H1 (cell line): Measurements from ENCODE around the gene AFAP1L1. TPM values are rescaled to one million over a fixed set of nuclear protein-coding genes. Genes with fewer than 3 reads are reported as not detected.

Experiments used
- CTCF ChIA-PET: fragments of 300-600 bp; sonication (Branson Sonifier 250); formaldehyde crosslinking; loops from one replicate; lab custom pipeline; 2021; ENCODE audit not compliant: partially characterized antibody; lab: Charles Lee
- POLR2A ChIA-PET: fragments of 300-600 bp; sonication (Branson Sonifier 250); formaldehyde crosslinking; loops from one replicate; lab custom pipeline; 2021; ENCODE audit warnings: inconsistent platforms; ENCODE audit not compliant: partially characterized antibody; lab: Charles Lee
- DNase-seq, 2 experiments: peaks; one replicate each; pipeline versions ENCODE4 v3.0.0 to v3.0.0-alpha.2; 2010 to 2022; ENCODE audit warnings: low spot score in 2 of 2, low read depth in 1 of 2, mixed read lengths in 1 of 2
- FAIRE-seq: peaks from 2 replicates; lab custom pipeline; 2011; peaks lifted over from hg19 to GRCh38; lab: Jason Lieb, UNC
- H2AFZ ChIP-seq: 2 replicates; pipeline ENCODE4 v1.8.1; 2012; ENCODE audit warnings: low read length, inconsistent platforms
- H2AK5ac ChIP-seq: 2 replicates; pipeline ENCODE4 v1.6.1; 2013; ENCODE audit warnings: low read depth, low read length
- H2BK120ac ChIP-seq: replicated peaks from 2 replicates; pipeline ENCODE3; 2013; ENCODE audit warnings: low read depth, low read length, inconsistent platforms
- H2BK12ac ChIP-seq: 2 replicates; pipeline ENCODE4 v1.6.1; 2013; ENCODE audit warnings: low read depth, low read length
- H2BK15ac ChIP-seq: 2 replicates; pipeline ENCODE4 v1.6.1; 2013; ENCODE audit warnings: low read length
- H2BK20ac ChIP-seq: 2 replicates; pipeline ENCODE4 v1.6.1; 2013; ENCODE audit warnings: low read length
- H2BK5ac ChIP-seq: 2 replicates; pipeline ENCODE4 v1.6.1; 2013; ENCODE audit warnings: low read depth, low read length
- H3K14ac ChIP-seq: 2 replicates; pipeline ENCODE4 v1.6.1; 2013; ENCODE audit warnings: inconsistent platforms; ENCODE audit not compliant: insufficient read length
- H3K18ac ChIP-seq: 2 replicates; pipeline ENCODE4 v1.6.1; 2013; ENCODE audit warnings: low read length; ENCODE audit errors: extremely low read depth
- H3K23ac ChIP-seq: 2 replicates; pipeline ENCODE4 v1.6.1; 2013; ENCODE audit warnings: inconsistent platforms; ENCODE audit not compliant: insufficient read length
- H3K23me2 ChIP-seq: 2 replicates; pipeline ENCODE4 v1.6.1; 2013; ENCODE audit warnings: low read depth, low read length
- H3K27ac ChIP-seq: 2 replicates; pipeline ENCODE4 v1.6.1; 2011; ENCODE audit warnings: low read depth, low read length, inconsistent platforms
- H3K27me3 ChIP-seq, 4 experiments: replicated peaks in 1 of 4; 1 replicate in 1 of 4; 2 replicates in 3 of 4; pipeline versions ENCODE4 v1.6.1 to v1.8.1; 2011 to 2013; ENCODE audit warnings: low read length in 3 of 4, mild to moderate bottlenecking in 3 of 4, inconsistent platforms in 2 of 4, mixed read lengths in 2 of 4, moderate library complexity in 1 of 4; ENCODE audit not compliant: control insufficient read depth in 3 of 4, insufficient read depth in 3 of 4; ENCODE audit errors: extremely low read depth in 1 of 4
- H3K36me3 ChIP-seq, 4 experiments: 2 replicates each; pipeline versions ENCODE4 v1.6.1 to v1.8.1; 2011 to 2013; ENCODE audit warnings: mild to moderate bottlenecking in 4 of 4, low read length in 3 of 4, moderate library complexity in 2 of 4, control low read depth in 1 of 4, inconsistent platforms in 1 of 4; ENCODE audit not compliant: insufficient read depth in 4 of 4, control insufficient read depth in 2 of 4
- H3K4ac ChIP-seq: replicated peaks from 2 replicates; pipeline ENCODE3; 2013; ENCODE audit warnings: low read length, low read depth, mixed read lengths, inconsistent platforms; ENCODE audit not compliant: insufficient read length
- H3K4me1 ChIP-seq, 4 experiments: replicated peaks in 1 of 4; 1 replicate in 1 of 4; 2 replicates in 3 of 4; pipeline versions ENCODE4 v1.6.1 to v1.8.1; 2011 to 2013; ENCODE audit warnings: low read length in 3 of 4, inconsistent platforms in 2 of 4, mixed read lengths in 1 of 4; ENCODE audit not compliant: insufficient read depth in 4 of 4, control insufficient read depth in 3 of 4
- H3K4me2 ChIP-seq, 2 experiments: 2 replicates each; pipeline versions ENCODE4 v1.6.1 to v1.8.1; 2011 to 2013; ENCODE audit warnings: low read depth in 2 of 2, low read length in 2 of 2, control low read depth in 1 of 2, inconsistent platforms in 1 of 2, mild to moderate bottlenecking in 1 of 2; ENCODE audit not compliant: insufficient read depth in 1 of 2
- H3K4me3 ChIP-seq, 4 experiments: fragments of 200-600, 300-600 bp in 1 of 4; sonication (generic), shearing (Covaris generic), sonication (Bioruptor Twin) in 1 of 4; 2 replicates each; pipeline versions ENCODE4 v1.5.1 to v1.8.1; 2011 to 2016; ENCODE audit warnings: low read length in 4 of 4, low read depth in 3 of 4, control low read depth in 2 of 4, inconsistent platforms in 2 of 4, mild to moderate bottlenecking in 2 of 4, mixed read lengths in 1 of 4, moderate library complexity in 1 of 4; ENCODE audit not compliant: insufficient read depth in 2 of 4; ENCODE audit errors: extremely low read depth in 1 of 4
- H3K56ac ChIP-seq: replicated peaks from 2 replicates; pipeline ENCODE3; 2013; ENCODE audit warnings: low read depth, mild to moderate bottlenecking, mixed read lengths, low read length, inconsistent platforms; ENCODE audit not compliant: insufficient read length
- H3K79me1 ChIP-seq: 2 replicates; pipeline ENCODE4 v1.6.1; 2013; ENCODE audit warnings: low read depth, low read length, control low read depth
- H3K79me2 ChIP-seq, 2 experiments: 2 replicates each; pipeline versions ENCODE4 v1.6.1 to v1.8.1; 2012 to 2013; ENCODE audit warnings: low read length in 2 of 2, mild to moderate bottlenecking in 2 of 2, inconsistent platforms in 1 of 2; ENCODE audit not compliant: insufficient read depth in 2 of 2, control insufficient read depth in 1 of 2
- H3K9ac ChIP-seq, 4 experiments: replicated peaks in 1 of 4; 1 replicate in 1 of 4; 2 replicates in 3 of 4; pipeline versions ENCODE4 v1.6.1 to v1.8.1; 2011 to 2013; ENCODE audit warnings: low read depth in 3 of 4, low read length in 3 of 4, control low read depth in 2 of 4, mild to moderate bottlenecking in 2 of 4, moderate library complexity in 2 of 4, inconsistent platforms in 1 of 4; ENCODE audit errors: extremely low read depth in 1 of 4
- H3K9me3 ChIP-seq, 2 experiments: 2 replicates each; pipeline versions ENCODE4 v1.6.1 to v1.8.1; 2012 to 2013; ENCODE audit warnings: mild to moderate bottlenecking in 2 of 2, moderate library complexity in 2 of 2, control low read depth in 1 of 2, inconsistent platforms in 1 of 2, low read depth in 1 of 2, low read length in 1 of 2, mixed read lengths in 1 of 2; ENCODE audit not compliant: insufficient read depth in 2 of 2
- H4K20me1 ChIP-seq, 2 experiments: replicated peaks in 1 of 2; 2 replicates each; pipeline versions ENCODE3 to v1.8.1; 2011 to 2013; ENCODE audit warnings: inconsistent platforms in 2 of 2, low read length in 2 of 2, mild to moderate bottlenecking in 1 of 2; ENCODE audit not compliant: insufficient read depth in 2 of 2, control insufficient read depth in 1 of 2
- H4K5ac ChIP-seq: 2 replicates; pipeline ENCODE4 v1.6.1; 2013; ENCODE audit warnings: low read length, low read depth, mixed read lengths, inconsistent platforms; ENCODE audit not compliant: insufficient read length
- H4K8ac ChIP-seq: 2 replicates; pipeline ENCODE4 v1.8.0; 2013; ENCODE audit warnings: mild to moderate bottlenecking, moderate library complexity, low read length, inconsistent platforms; ENCODE audit not compliant: insufficient read depth; ENCODE audit errors: extremely low read depth
- H4K91ac ChIP-seq: replicated peaks from 2 replicates; pipeline ENCODE3; 2013; ENCODE audit warnings: low read length, mixed read lengths, inconsistent platforms; ENCODE audit not compliant: insufficient read length
- ATF2 ChIP-seq: IDR thresholded peaks from 2 replicates; pipeline ENCODE4 v1.6.1; 2012; ENCODE audit warnings: low read length, inconsistent platforms
- BCL11A ChIP-seq, 2 experiments: IDR thresholded peaks; one replicate each; pipeline ENCODE4 v1.6.1; 2011; ENCODE audit warnings: low read depth in 2 of 2, low read length in 2 of 2, mild to moderate bottlenecking in 2 of 2
- GABPA ChIP-seq: IDR thresholded peaks from 2 replicates; pipeline ENCODE4 v1.6.1; 2011; ENCODE audit warnings: mild to moderate bottlenecking, low read length, moderate library complexity, borderline replicate concordance; ENCODE audit not compliant: insufficient read depth
- MAX ChIP-seq: IDR thresholded peaks from 2 replicates; pipeline ENCODE4 v1.6.1; 2012; ENCODE audit warnings: inconsistent platforms
- RXRA ChIP-seq: IDR thresholded peaks from 2 replicates; pipeline ENCODE4 v1.6.1; 2011; ENCODE audit warnings: low read depth, mild to moderate bottlenecking, low read length, moderate library complexity; ENCODE audit not compliant: insufficient read depth
- SAP30 ChIP-seq: fragments of 300-600 bp; sonication (generic); IDR thresholded peaks from 2 replicates; pipeline ENCODE4 v1.7.1; 2012; ENCODE audit warnings: low read length, moderate library complexity, mild to moderate bottlenecking, inconsistent platforms; ENCODE audit not compliant: insufficient read depth, insufficient replicate concordance
- USF2 ChIP-seq: IDR thresholded peaks from 2 replicates; pipeline ENCODE4 v1.6.1; 2011; ENCODE audit warnings: low read length, improper control_type of control experiment
- WGBS, 2 experiments: shearing (Covaris generic) in 1 of 2; methylation state at CpG; one replicate each; pipeline versions ENCODE4 v1.1.6 to v1.1.7; 2013 to 2015; ENCODE audit warnings: low lambda C conversion rate in 2 of 2, mixed read lengths in 2 of 2, inconsistent platforms in 1 of 2, low coverage in 1 of 2, missing lambda C conversion rate in 1 of 2; ENCODE audit not compliant: insufficient replicate concordance in 2 of 2, insufficient coverage in 1 of 2, insufficient read length in 1 of 2; ENCODE audit errors: extremely low coverage in 1 of 2, missing lambda C conversion rate in 1 of 2; 5-methylcytosine and 5-hydroxymethylcytosine counted together
- polyA plus RNA-seq, 7 experiments: library from polyadenylated mRNA; depleted of rRNA in 3 of 7; stranded (reverse) in 5 of 7; unstranded in 2 of 7; fragments of >200 nt in 5 of 7; fragments of 200-250 nt in 2 of 7; gene quantifications; 1 replicate in 5 of 7; 2 replicates in 1 of 7; 4 replicates in 1 of 7; pipeline versions ENCODE4 v1.2.1 to v1.2.3, GENCODE V29; 2011 to 2013; ENCODE audit warnings: missing spikeins in 2 of 7, mixed read lengths in 2 of 7
- total RNA-seq: library from RNA; stranded (reverse); fragmentation: NEBNext Ultra II Directional; extraction: Animal tissue kit (Norgen Biotek cat#: 25700); gene quantifications from 2 replicates; pipeline ENCODE4 v1.2.1, GENCODE V29; 2021

The AFAP1L1 gene
- total and polyA plus RNA-seq, 2 of the 8 experiments (the other 6 are each of a cell fraction or from before 2014, with no cell fraction given) = 0.79 to 4.7 TPM

- Histone ChIP-seq H3K4me3 (no peak overlapping the region), H3K27ac (no peak overlapping the region), H3K23me2 (no peaks in the 10 kb centered on the region), H4K91ac (no peak overlapping the region), H2AK5ac (no peak overlapping the region), H3K79me1 (no peaks in the 10 kb centered on the region), H3K4me1 (peaks cover 0 to 6% (median 1%) of the 10 kb centered on the region in 4 experiments; a peak in 4 of 7 replicates), H3K14ac (no peak overlapping the region), H4K8ac (no peak overlapping the region), H3K79me2 (no peaks in the 10 kb centered on the region), H3K4ac (no peak overlapping the region), H2AFZ (no peak overlapping the region), H3K27me3 (no peaks in the 10 kb centered on the region), H3K9ac (no peak overlapping the region), H2BK20ac (no peak overlapping the region), H3K18ac (no peak overlapping the region), H2BK120ac (no peak overlapping the region), H3K23ac (no peak overlapping the region), H3K36me3 (no peaks in the 10 kb centered on the region), H4K20me1 (no peaks in the 10 kb centered on the region), H3K9me3 (no peaks in the 10 kb centered on the region), H2BK5ac (no peak overlapping the region), H2BK12ac (no peak overlapping the region), H2BK15ac (no peak overlapping the region), H4K5ac (no peak overlapping the region), H3K56ac (no peak overlapping the region), H3K4me2 (no peak overlapping the region)
- FAIRE-seq (no peak), DNase-seq (no peak)
- ChIA-PET POLR2A (interaction anchor here (1.0 kb wide), 1 partner anchor 26 kb away, joined by 5 read pairs; the partner anchor contains the start of gene GRPEL2), CTCF (interaction anchor here (0.9 to 5.1 kb wide), 8 partner anchors 10 to 115 kb away, joined by 4 to 43 read pairs (median 9); no protein-coding TSS in a partner anchor)
- no peak for TF ChIP-seq RXRA
- no peak for TF ChIP-seq BCL11A (IDR thresholded peaks at IDR 0.05; ENCODE audit: low read depth in 2 of 2, low read length in 2 of 2)
- no peak for TF ChIP-seq SAP30
- TF ChIP-seq USF2 = no peak
- no peak for TF ChIP-seq MAX
- no peak for TF ChIP-seq GABPA
- TF ChIP-seq ATF2 = no peak
- WGBS, 2 experiments = 94% methylated on average over 3 of the region's 3 CpGs; no CpG with 5 or more reads in 1 of the 2 experiments
These were observed 47.5 kb downstream of the AFAP1L1 start for GRCh38 chr5:149319174-149319573.
